Activated CD8-positive, alpha-beta T cell treated with anti-CD3 and anti-CD28 coated beads for 36 hours (primary cell): ENCODE data around the gene SPP1. TPM values are rescaled to one million over a fixed set of nuclear protein-coding genes. Genes with fewer than 3 reads are reported as not detected.

ENCODE experiments used
- ATAC-seq: fragments of 200-7000 bp; cut with Tn5 transposase; one replicate; pipeline ENCODE4 v1.10.0; 2021; ENCODE audit warnings: mild to moderate bottlenecking, moderate library complexity
- CTCF ChIA-PET: fragments of 350-600 bp; sonication (Branson Sonifier 250); formaldehyde crosslinking; loops from one replicate; lab custom pipeline; 2021; ENCODE audit warnings: antibody characterized with exemption; lab: Charles Lee
- POLR2A ChIA-PET: fragments of 350-600 bp; sonication (Branson Sonifier 250); formaldehyde crosslinking; loops from one replicate; lab custom pipeline; 2021; ENCODE audit warnings: antibody characterized with exemption; lab: Charles Lee
- DNase-seq: peaks from one replicate; pipeline ENCODE4 v3.0.0-alpha.2; 2020
- H3K27ac Mint-ChIP-seq: one replicate; pipeline ENCODE4 v1.8.0; 2021; ENCODE audit warnings: mild to moderate bottlenecking, mixed read lengths
- H3K27me3 Mint-ChIP-seq: one replicate; pipeline ENCODE4 v1.8.0; 2021; ENCODE audit warnings: mixed read lengths
- H3K36me3 Mint-ChIP-seq: one replicate; pipeline ENCODE4 v1.8.0; 2021; ENCODE audit warnings: low read depth, mixed read lengths
- H3K4me1 Mint-ChIP-seq: one replicate; pipeline ENCODE4 v1.8.0; 2021; ENCODE audit warnings: low read depth, mixed read lengths
- H3K4me3 Mint-ChIP-seq: one replicate; pipeline ENCODE4 v1.8.0; 2021; ENCODE audit warnings: mild to moderate bottlenecking, moderate library complexity, mixed read lengths
- H3K9me3 Mint-ChIP-seq: one replicate; pipeline ENCODE4 v1.8.0; 2021; ENCODE audit warnings: mixed read lengths
- intact Hi-C: fragments of 100-400 bp; cut with micrococcal nuclease; formaldehyde crosslinking; loops from one replicate; pipeline ENCODE4 v1.10.0; 2022
- total RNA-seq, 2 experiments: library from RNA; stranded (reverse); gene quantifications; one replicate each; pipeline ENCODE4 v1.2.3, GENCODE V29; 2021
- TF ChIP-seq, protein P1 (sequence below): fragments of 200-600 bp; IDR thresholded peaks from one replicate; pipeline ENCODE4 v1.8.0; 2022; ENCODE audit warnings: antibody characterized with exemption, mild to moderate bottlenecking

SPP1 gene
- total RNA-seq, 2 experiments from 2014 or later: not detected

DNA sequence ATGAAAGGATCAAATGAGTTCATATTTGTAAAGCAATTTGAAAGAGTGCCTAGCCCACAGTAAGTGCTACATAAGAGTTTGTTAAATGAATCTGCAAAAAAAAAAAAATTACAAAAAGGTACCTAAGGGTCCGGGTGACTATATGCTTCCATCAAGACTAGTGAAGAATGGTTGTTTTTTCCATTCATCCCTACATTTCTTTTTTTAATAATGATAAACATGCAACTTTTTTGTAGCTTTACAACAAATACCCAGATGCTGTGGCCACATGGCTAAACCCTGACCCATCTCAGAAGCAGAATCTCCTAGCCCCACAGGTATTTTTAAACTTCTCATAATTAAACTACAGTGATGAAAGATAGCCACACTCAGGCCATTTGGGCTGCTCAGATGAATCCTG is 4.3 kb downstream of the SPP1 start:
- Mint-ChIP-seq H3K9me3 (no peaks in the 10 kb centered on the region), H3K4me3 (no peak overlapping the region), H3K27ac (no peak overlapping the region), H3K36me3 (no peaks in the 10 kb centered on the region), H3K4me1 (peaks cover 7% of the 10 kb centered on the region), H3K27me3 (peaks cover 21% of the 10 kb centered on the region)
- TF ChIP-seq, protein P1, sequence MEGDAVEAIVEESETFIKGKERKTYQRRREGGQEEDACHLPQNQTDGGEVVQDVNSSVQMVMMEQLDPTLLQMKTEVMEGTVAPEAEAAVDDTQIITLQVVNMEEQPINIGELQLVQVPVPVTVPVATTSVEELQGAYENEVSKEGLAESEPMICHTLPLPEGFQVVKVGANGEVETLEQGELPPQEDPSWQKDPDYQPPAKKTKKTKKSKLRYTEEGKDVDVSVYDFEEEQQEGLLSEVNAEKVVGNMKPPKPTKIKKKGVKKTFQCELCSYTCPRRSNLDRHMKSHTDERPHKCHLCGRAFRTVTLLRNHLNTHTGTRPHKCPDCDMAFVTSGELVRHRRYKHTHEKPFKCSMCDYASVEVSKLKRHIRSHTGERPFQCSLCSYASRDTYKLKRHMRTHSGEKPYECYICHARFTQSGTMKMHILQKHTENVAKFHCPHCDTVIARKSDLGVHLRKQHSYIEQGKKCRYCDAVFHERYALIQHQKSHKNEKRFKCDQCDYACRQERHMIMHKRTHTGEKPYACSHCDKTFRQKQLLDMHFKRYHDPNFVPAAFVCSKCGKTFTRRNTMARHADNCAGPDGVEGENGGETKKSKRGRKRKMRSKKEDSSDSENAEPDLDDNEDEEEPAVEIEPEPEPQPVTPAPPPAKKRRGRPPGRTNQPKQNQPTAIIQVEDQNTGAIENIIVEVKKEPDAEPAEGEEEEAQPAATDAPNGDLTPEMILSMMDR: no peak
- POLR2A ChIA-PET: no interaction called here
- DNase-seq (no peak), ATAC-seq (no peak)
- intact Hi-C loops: no loop called here
- CTCF ChIA-PET: interaction anchor here (1.0 kb wide), 1 partner anchor 131 kb away, joined by 3 read pairs; no protein-coding TSS in a partner anchor

DNA sequence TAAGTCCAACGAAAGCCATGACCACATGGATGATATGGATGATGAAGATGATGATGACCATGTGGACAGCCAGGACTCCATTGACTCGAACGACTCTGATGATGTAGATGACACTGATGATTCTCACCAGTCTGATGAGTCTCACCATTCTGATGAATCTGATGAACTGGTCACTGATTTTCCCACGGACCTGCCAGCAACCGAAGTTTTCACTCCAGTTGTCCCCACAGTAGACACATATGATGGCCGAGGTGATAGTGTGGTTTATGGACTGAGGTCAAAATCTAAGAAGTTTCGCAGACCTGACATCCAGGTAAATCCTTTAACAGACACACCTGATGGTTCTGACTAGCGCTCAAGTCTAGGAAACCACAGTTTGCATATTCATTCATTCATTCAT is 6.0 kb downstream of the SPP1 start:
- no peaks in the 10 kb centered on the region for H3K9me3 Mint-ChIP-seq
- H3K4me1 Mint-ChIP-seq: no peaks in the 10 kb centered on the region
- H3K27ac Mint-ChIP-seq: no peak overlapping the region
- H3K4me3 Mint-ChIP-seq: no peak overlapping the region
- peaks cover 23% of the 10 kb centered on the region for H3K27me3 Mint-ChIP-seq
- TF ChIP-seq, protein P1: no peak
- intact Hi-C loops: no loop called here
- no peak for ATAC-seq
- ChIA-PET CTCF (no interaction called here), POLR2A (no interaction called here)
- H3K36me3 Mint-ChIP-seq: no peaks in the 10 kb centered on the region
- DNase-seq: no peak

DNA sequence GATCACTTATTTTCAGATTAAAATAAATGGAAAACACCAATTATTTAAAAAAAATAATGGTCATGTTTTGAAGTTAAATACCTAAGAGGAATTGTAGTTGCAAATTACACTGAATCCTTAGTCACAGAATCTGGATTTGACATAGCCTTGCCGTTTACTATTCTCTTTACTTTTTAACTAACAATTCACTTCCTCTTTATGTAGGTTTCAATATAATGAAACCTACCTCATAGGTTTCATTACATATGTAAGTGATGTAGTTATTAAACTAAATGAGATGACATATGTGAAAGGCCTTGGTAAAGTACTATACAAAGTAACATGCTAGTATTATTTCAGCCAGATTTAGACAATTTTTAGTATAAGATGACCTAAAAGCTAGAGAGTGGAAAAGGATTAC is 6.5 kb downstream of the SPP1 start:
- peaks cover 23% of the 10 kb centered on the region for H3K27me3 Mint-ChIP-seq
- H3K36me3 Mint-ChIP-seq: no peaks in the 10 kb centered on the region
- CTCF ChIA-PET: no interaction called here
- ATAC-seq (no peak), DNase-seq (no peak)
- no peaks in the 10 kb centered on the region for H3K4me1 Mint-ChIP-seq
- H3K9me3 Mint-ChIP-seq: no peaks in the 10 kb centered on the region
- intact Hi-C loops: no loop called here
- POLR2A ChIA-PET: no interaction called here
- TF ChIP-seq, protein P1: no peak
- H3K4me3 Mint-ChIP-seq: no peak overlapping the region
- no peak overlapping the region for H3K27ac Mint-ChIP-seq

DNA sequence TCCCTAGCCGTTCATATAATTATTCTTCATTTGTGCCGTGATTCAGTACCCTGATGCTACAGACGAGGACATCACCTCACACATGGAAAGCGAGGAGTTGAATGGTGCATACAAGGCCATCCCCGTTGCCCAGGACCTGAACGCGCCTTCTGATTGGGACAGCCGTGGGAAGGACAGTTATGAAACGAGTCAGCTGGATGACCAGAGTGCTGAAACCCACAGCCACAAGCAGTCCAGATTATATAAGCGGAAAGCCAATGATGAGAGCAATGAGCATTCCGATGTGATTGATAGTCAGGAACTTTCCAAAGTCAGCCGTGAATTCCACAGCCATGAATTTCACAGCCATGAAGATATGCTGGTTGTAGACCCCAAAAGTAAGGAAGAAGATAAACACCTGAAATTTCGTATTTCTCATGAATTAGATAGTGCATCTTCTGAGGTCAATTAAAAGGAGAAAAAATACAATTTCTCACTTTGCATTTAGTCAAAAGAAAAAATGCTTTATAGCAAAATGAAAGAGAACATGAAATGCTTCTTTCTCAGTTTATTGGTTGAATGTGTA is 7.0 kb downstream of the SPP1 start:
- ATAC-seq: no peak
- TF ChIP-seq, protein P1: no peak
- CTCF ChIA-PET: no interaction called here
- H3K27ac Mint-ChIP-seq: no peak overlapping the region
- peaks cover 24% of the 10 kb centered on the region for H3K27me3 Mint-ChIP-seq
- no peak for DNase-seq
- H3K4me1 Mint-ChIP-seq: no peaks in the 10 kb centered on the region
- POLR2A ChIA-PET: no interaction called here
- no peaks in the 10 kb centered on the region for H3K9me3 Mint-ChIP-seq
- no peaks in the 10 kb centered on the region for H3K36me3 Mint-ChIP-seq
- H3K4me3 Mint-ChIP-seq: no peak overlapping the region
- intact Hi-C loops: no loop called here

DNA sequence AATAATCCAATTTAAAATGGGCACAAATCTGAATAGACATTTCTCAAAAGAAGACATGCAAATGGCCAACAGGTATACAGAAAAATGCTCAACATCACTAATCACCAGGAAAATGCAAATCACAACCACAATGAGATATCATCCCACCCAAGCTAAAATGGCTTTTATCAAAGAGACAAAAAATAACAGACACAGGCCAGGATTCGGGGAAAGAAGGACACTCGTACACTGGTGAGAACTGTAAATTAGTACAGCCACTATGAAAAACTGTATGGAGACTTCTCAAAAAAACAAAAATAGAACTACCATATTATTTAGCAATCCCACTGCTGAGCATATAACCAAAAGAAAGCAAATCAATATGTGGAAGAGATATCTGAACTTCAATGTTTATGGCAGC is 8.5 kb downstream of the SPP1 start:
- Mint-ChIP-seq H3K9me3 (no peaks in the 10 kb centered on the region), H3K36me3 (no peaks in the 10 kb centered on the region), H3K4me1 (no peaks in the 10 kb centered on the region), H3K27me3 (peaks cover 20% of the 10 kb centered on the region), H3K4me3 (no peak overlapping the region), H3K27ac (no peak overlapping the region)
- TF ChIP-seq, protein P1: no peak
- intact Hi-C loops: no loop called here
- ChIA-PET CTCF (interaction anchor here (1.1 kb wide), 1 partner anchor 134 kb away, joined by 3 read pairs; no protein-coding TSS in a partner anchor), POLR2A (no interaction called here)
- ATAC-seq (no peak), DNase-seq (no peak)
